HG03520 (cell line): ENCODE measurements around the gene PTPRT.
"Not testable (repeated sequence)": the region's sequence is repeated elsewhere in the genome, so short reads cannot be mapped to it uniquely, and the experiment has no call there.

ENCODE experiments used
- ATAC-seq: cut with Tn5 transposase; IDR thresholded peaks from one replicate; pipeline ENCODE4 v1.9.1; 2021; ENCODE audit warnings: mild to moderate bottlenecking, moderate library complexity; ENCODE audit not compliant: unreplicated experiment

The PTPRT gene

GRCh38 chr20:42259389-42259788 lies 930.3 kb downstream of the PTPRT start:
- no peak for ATAC-seq

GRCh38 chr20:42258564-42259302 lies 931.0 kb downstream of the PTPRT start:
- no peak for ATAC-seq

GRCh38 chr20:42255821-42256220 lies 933.9 kb downstream of the PTPRT start:
- ATAC-seq = no peak

GRCh38 chr20:42254673-42255072 lies 935.0 kb downstream of the PTPRT start:
- ATAC-seq = no peak

GRCh38 chr20:42252116-42252515 lies 937.6 kb downstream of the PTPRT start:
- ATAC-seq = no peak

GRCh38 chr20:42218621-42219374 lies 970.9 kb downstream of the PTPRT start:
- no peak for ATAC-seq

GRCh38 chr20:42214074-42214473 lies 975.6 kb downstream of the PTPRT start:
- no peak for ATAC-seq

GRCh38 chr20:42212391-42212790 lies 977.3 kb downstream of the PTPRT start:
- ATAC-seq = no peak

GRCh38 chr20:42206557-42206956 lies 983.1 kb downstream of the PTPRT start:
- ATAC-seq = not testable (repeated sequence)

- ATAC-seq = no peak
Observed at GRCh38 chr20:42204109-42204660, 985.5 kb downstream of the PTPRT start.

GRCh38 chr20:42197599-42197998 lies 992.1 kb downstream of the PTPRT start:
- no peak for ATAC-seq

GRCh38 chr20:42193119-42193518 lies 996.6 kb downstream of the PTPRT start:
- ATAC-seq = no peak

GRCh38 chr20:42192321-42192720 lies 997.4 kb downstream of the PTPRT start:
- ATAC-seq = no peak

- ATAC-seq = no peak
Observed at GRCh38 chr20:42191140-42191860, 998.4 kb downstream of the PTPRT start.

GRCh38 chr20:42190084-42190483 lies 999.6 kb downstream of the PTPRT start:
- no peak for ATAC-seq

- no peak for ATAC-seq
Observed at GRCh38 chr20:42186337-42186736, 1003.4 kb downstream of the PTPRT start.

- no peak for ATAC-seq
Observed at GRCh38 chr20:42183147-42183546, 1006.6 kb downstream of the PTPRT start.

GRCh38 chr20:42181064-42181463 lies 1008.6 kb downstream of the PTPRT start:
- no peak for ATAC-seq

- no peak for ATAC-seq
Observed at GRCh38 chr20:42179768-42180167, 1009.9 kb downstream of the PTPRT start.

- ATAC-seq = no peak
Observed at GRCh38 chr20:42173440-42173839, 1016.3 kb downstream of the PTPRT start.

GRCh38 chr20:42164121-42164890 lies 1025.4 kb downstream of the PTPRT start:
- ATAC-seq = no peak
